Measurements from ENCODE around the gene PGBD5. TPM values are rescaled to one million over a fixed set of nuclear protein-coding genes. Genes with fewer than 3 reads are reported as not detected.

Gene PGBD5
- total and polyA plus RNA-seq, 9 of the 15 experiments (the other 6 are each of a cell fraction or from before 2014, with no cell fraction given): under 0.01 to 0.40 (median 0.10) TPM; not detected in 3

DNA sequence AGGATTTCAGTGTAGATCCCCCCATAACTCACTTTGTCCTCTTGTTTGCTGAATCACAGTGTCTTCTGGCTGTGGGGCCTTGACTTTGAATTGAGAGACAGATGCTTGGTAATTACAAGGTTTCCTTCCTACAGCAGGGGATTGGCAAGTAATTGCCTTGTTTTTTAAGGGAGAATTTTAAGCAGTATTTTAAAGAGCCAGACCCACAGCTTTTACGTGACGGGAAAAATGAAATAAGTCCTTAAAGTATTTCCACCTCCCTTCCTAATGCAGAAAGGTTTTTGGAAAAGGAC is 41.0 kb downstream of the PGBD5 start:
- no peak overlapping the region for H2AFZ ChIP-seq (ENCODE audit: low read depth, low read length)
- ChIA-PET CTCF (ENCODE audit: low intra/inter-chr PET ratio) (no interaction called here), POLR2A (no interaction called here)
- TF ChIP-seq, protein P1, sequence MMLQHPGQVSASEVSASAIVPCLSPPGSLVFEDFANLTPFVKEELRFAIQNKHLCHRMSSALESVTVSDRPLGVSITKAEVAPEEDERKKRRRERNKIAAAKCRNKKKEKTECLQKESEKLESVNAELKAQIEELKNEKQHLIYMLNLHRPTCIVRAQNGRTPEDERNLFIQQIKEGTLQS (IDR thresholded peaks at IDR 0.05): no peak
- TF ChIP-seq, protein P1 (CRISPR knock-in tag; conservative IDR thresholded peaks at IDR 0.05): no peak
- FAIRE-seq: no peak
- no peaks in the 10 kb centered on the region for H3K36me3 ChIP-seq (ENCODE audit: control insufficient read depth, insufficient read depth, low read length)
- in situ Hi-C loops (cut with MboI): no loop called here
- no peak overlapping the region for H3K4me2 ChIP-seq (ENCODE audit: insufficient read depth, low read length)
- WGBS (ENCODE audit: insufficient coverage, low coverage, missing lambda C conversion rate): 0% methylated on average over 2 of the region's 2 CpGs
- H3K79me2 ChIP-seq (ENCODE audit: control insufficient read depth, insufficient read depth, low read length): no peaks in the 10 kb centered on the region
- H3K9ac ChIP-seq (ENCODE audit: insufficient read depth in 1 of 2, low read depth in 2 of 2, low read length in 2 of 2): no peak overlapping the region
- no peak for DNase-seq (ENCODE audit: extremely low read depth in 1 of 4, low spot score in 3 of 4)
- no peak overlapping the region for H3K27ac ChIP-seq (ENCODE audit: extremely low read depth, low read depth, low read length)
- H3K4me1 ChIP-seq (replicated peaks in 1 of 2; ENCODE audit: control insufficient read depth in 2 of 2, insufficient read depth in 2 of 2, low read length in 2 of 2): no peaks in the 10 kb centered on the region
- BruUV-seq (replicated peaks): no TSS peak
- H4K20me1 ChIP-seq (replicated peaks; ENCODE audit: control insufficient read depth, insufficient read depth, low read length): peaks cover 1% of the 10 kb centered on the region; the same call in 1 of the 2 replicates
- H3K9me1 ChIP-seq (ENCODE audit: control insufficient read depth, insufficient read depth, low read length): no peaks in the 10 kb centered on the region
- no peak overlapping the region for H3K4me3 ChIP-seq
- intact Hi-C loops (cut with micrococcal nuclease): no loop called here
- no peaks in the 10 kb centered on the region for H3K9me3 ChIP-seq (replicated peaks; ENCODE audit: control insufficient read depth, insufficient read depth, low read depth, low read length)
- ATAC-seq: no peak
- H3K27me3 ChIP-seq (ENCODE audit: control insufficient read depth in 2 of 2, insufficient read depth in 2 of 2, low read length in 2 of 2): peaks cover 10 to 36% of the 10 kb centered on the region in 2 experiments

DNA sequence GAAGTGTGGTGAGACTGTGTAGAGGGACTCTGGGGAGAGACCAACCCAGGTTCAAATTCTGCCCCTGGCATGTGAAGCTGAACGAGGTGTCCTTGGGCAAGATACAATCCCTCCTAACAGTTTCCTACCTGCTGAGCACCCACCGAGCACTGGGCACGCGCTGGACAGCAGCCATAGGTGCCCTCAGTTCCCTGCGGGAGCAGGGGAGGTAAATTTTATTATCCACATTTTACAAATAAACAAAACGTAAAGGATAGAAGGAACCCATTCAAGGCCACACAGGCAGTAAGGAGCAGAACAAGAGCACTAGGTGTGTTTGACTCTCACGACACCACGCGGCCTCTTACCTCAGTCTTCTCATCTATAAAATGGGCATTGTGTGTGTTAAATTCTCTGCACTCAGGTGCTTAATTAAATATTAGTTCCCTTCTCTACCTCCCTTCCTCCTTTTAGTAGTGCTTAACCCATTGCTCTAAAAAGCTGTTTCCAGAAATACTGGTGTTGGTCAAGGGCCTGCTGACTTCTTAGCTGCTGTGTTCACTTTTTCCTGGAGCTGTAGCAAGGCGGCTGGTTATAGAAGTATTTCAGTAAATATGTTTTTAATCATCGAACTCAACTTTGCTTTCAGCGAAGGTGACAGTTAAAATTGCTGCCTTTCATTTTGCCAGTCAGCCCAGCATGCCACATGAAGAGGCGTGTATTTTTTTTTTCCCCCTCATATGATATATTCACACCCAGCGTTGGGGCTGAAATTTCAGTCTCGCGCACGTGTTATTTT is 41.6 kb downstream of the PGBD5 start:
- Histone ChIP-seq H3K79me2 (ENCODE audit: control insufficient read depth, insufficient read depth, low read length) (no peaks in the 10 kb centered on the region), H3K9me1 (ENCODE audit: control insufficient read depth, insufficient read depth, low read length) (no peaks in the 10 kb centered on the region), H3K36me3 (ENCODE audit: control insufficient read depth, insufficient read depth, low read length) (no peaks in the 10 kb centered on the region), H3K4me1 (replicated peaks in 1 of 2; ENCODE audit: control insufficient read depth in 2 of 2, insufficient read depth in 2 of 2, low read length in 2 of 2) (no peaks in the 10 kb centered on the region), H3K9me3 (replicated peaks; ENCODE audit: control insufficient read depth, insufficient read depth, low read depth, low read length) (0 out of 2 replicates have a peak, but pooled peaks cover under 1% of the 10 kb centered on the region), H4K20me1 (replicated peaks; ENCODE audit: control insufficient read depth, insufficient read depth, low read length) (no peaks in the 10 kb centered on the region; the same call in 1 of the 2 replicates), H2AFZ (ENCODE audit: low read depth, low read length) (no peak overlapping the region), H3K4me2 (ENCODE audit: insufficient read depth, low read length) (no peak overlapping the region), H3K9ac (ENCODE audit: insufficient read depth in 1 of 2, low read depth in 2 of 2, low read length in 2 of 2) (no peak overlapping the region), H3K27me3 (ENCODE audit: control insufficient read depth in 2 of 2, insufficient read depth in 2 of 2, low read length in 2 of 2) (peaks cover 9 to 32% of the 10 kb centered on the region in 2 experiments), H3K27ac (ENCODE audit: extremely low read depth, low read depth, low read length) (no peak overlapping the region), H3K4me3 (no peak overlapping the region)
- ATAC-seq: no peak
- ChIA-PET POLR2A (interaction anchor here (0.7 kb wide), 1 partner anchor 19 kb away, joined by 3 read pairs; no protein-coding TSS in a partner anchor), CTCF (ENCODE audit: low intra/inter-chr PET ratio) (no interaction called here)
- DNase-seq (ENCODE audit: extremely low read depth in 1 of 4, low spot score in 3 of 4): no peak
- 2% methylated on average over 17 of the region's 17 CpGs for WGBS (ENCODE audit: insufficient coverage, low coverage, missing lambda C conversion rate)
- in situ Hi-C loops (cut with MboI): no loop called here
- FAIRE-seq: no peak
- BruUV-seq (replicated peaks): no TSS peak
- TF ChIP-seq, protein P2, sequence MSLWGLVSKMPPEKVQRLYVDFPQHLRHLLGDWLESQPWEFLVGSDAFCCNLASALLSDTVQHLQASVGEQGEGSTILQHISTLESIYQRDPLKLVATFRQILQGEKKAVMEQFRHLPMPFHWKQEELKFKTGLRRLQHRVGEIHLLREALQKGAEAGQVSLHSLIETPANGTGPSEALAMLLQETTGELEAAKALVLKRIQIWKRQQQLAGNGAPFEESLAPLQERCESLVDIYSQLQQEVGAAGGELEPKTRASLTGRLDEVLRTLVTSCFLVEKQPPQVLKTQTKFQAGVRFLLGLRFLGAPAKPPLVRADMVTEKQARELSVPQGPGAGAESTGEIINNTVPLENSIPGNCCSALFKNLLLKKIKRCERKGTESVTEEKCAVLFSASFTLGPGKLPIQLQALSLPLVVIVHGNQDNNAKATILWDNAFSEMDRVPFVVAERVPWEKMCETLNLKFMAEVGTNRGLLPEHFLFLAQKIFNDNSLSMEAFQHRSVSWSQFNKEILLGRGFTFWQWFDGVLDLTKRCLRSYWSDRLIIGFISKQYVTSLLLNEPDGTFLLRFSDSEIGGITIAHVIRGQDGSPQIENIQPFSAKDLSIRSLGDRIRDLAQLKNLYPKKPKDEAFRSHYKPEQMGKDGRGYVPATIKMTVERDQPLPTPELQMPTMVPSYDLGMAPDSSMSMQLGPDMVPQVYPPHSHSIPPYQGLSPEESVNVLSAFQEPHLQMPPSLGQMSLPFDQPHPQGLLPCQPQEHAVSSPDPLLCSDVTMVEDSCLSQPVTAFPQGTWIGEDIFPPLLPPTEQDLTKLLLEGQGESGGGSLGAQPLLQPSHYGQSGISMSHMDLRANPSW (CRISPR knock-in tag; IDR thresholded peaks at IDR 0.05): no peak
- peak; percentile 94 for TF ChIP-seq RBM25 (IDR thresholded peaks at IDR 0.05; ENCODE audit: low read depth, low read length, severe bottlenecking)
- intact Hi-C loops (cut with micrococcal nuclease): no loop called here

Measured in K562 (cell line).